GM18873 (cell line): ENCODE measurements around the gene CDKL4.
"Not testable (repeated sequence)": the region's sequence is repeated elsewhere in the genome, so short reads cannot be mapped to it uniquely, and the experiment has no call there.

Experiments
- ATAC-seq: cut with Tn5 transposase; IDR thresholded peaks from one replicate; pipeline ENCODE4 v1.9.1; 2021; ENCODE audit warnings: mild to moderate bottlenecking, moderate library complexity, moderate number of reproducible peaks; ENCODE audit not compliant: unreplicated experiment, low FRiP score

CDKL4 gene

GRCh38 chr2:39181297-39181696 is 62.5 kb downstream of the CDKL4 start:
- ATAC-seq = no peak

- ATAC-seq = no peak
These were observed 63.5 kb downstream of the CDKL4 start for GRCh38 chr2:39179974-39180960.

- no peak for ATAC-seq
These were observed 65.0 kb downstream of the CDKL4 start for GRCh38 chr2:39178756-39179155.

GRCh38 chr2:39176997-39177396 is 66.8 kb downstream of the CDKL4 start:
- ATAC-seq = no peak

- ATAC-seq = no peak
These were observed 68.6 kb downstream of the CDKL4 start for GRCh38 chr2:39175026-39175812.

GRCh38 chr2:39174022-39174421 is 69.7 kb downstream of the CDKL4 start:
- ATAC-seq = no peak

- not testable (repeated sequence) for ATAC-seq
These were observed 71.6 kb downstream of the CDKL4 start for GRCh38 chr2:39172047-39172706.

- no peak for ATAC-seq
These were observed 72.1 kb downstream of the CDKL4 start for GRCh38 chr2:39171621-39172020.

GRCh38 chr2:39164089-39164488 is 79.7 kb downstream of the CDKL4 start:
- no peak for ATAC-seq

- ATAC-seq = no peak
These were observed 82.8 kb downstream of the CDKL4 start for GRCh38 chr2:39160982-39161381.

GRCh38 chr2:39159283-39159682 is 84.5 kb downstream of the CDKL4 start:
- ATAC-seq = no peak

- no peak for ATAC-seq
These were observed 85.4 kb downstream of the CDKL4 start for GRCh38 chr2:39158351-39158750.

- ATAC-seq = no peak
These were observed 86.9 kb downstream of the CDKL4 start for GRCh38 chr2:39156846-39157245.

- ATAC-seq = no peak
These were observed 87.7 kb downstream of the CDKL4 start for GRCh38 chr2:39156107-39156506.

GRCh38 chr2:39155573-39155972 is 88.2 kb downstream of the CDKL4 start:
- ATAC-seq = not testable (repeated sequence)

- no peak for ATAC-seq
These were observed 88.8 kb downstream of the CDKL4 start for GRCh38 chr2:39154944-39155343.

- ATAC-seq = no peak
These were observed 90.5 kb downstream of the CDKL4 start for GRCh38 chr2:39153312-39153711.

- no peak for ATAC-seq
These were observed 91.3 kb downstream of the CDKL4 start for GRCh38 chr2:39152504-39152903.

- no peak for ATAC-seq
These were observed 92.8 kb downstream of the CDKL4 start for GRCh38 chr2:39150890-39151497.

GRCh38 chr2:39150102-39150562 is 93.6 kb downstream of the CDKL4 start:
- ATAC-seq = no peak
